Measurements from ENCODE around the gene PIP4K2C.
"Not testable (repeated sequence)": the region's sequence is repeated elsewhere in the genome, so short reads cannot be mapped to it uniquely, and the experiment has no call there.

Gene PIP4K2C

DNA sequence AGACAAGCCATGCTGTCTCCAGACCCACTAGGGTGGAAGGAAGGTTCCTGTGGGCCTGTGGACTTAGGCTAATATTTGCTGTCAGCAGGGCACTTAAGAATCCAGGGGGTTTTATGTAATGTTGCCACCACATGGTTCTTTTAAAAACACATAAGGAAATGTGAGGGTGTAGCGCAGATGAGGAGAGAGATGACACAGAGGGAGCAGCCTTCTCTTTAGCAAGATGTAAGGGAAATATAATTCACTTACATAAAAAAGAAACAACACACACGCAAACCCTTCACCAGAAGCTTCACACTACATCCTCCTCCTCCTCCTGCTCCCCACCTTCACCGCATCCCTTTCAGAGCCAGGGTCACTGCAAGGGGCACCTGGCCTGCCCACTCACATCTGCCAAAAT lies 4.9 kb upstream of the PIP4K2C start:
- DNase-seq, result no peak

DNA sequence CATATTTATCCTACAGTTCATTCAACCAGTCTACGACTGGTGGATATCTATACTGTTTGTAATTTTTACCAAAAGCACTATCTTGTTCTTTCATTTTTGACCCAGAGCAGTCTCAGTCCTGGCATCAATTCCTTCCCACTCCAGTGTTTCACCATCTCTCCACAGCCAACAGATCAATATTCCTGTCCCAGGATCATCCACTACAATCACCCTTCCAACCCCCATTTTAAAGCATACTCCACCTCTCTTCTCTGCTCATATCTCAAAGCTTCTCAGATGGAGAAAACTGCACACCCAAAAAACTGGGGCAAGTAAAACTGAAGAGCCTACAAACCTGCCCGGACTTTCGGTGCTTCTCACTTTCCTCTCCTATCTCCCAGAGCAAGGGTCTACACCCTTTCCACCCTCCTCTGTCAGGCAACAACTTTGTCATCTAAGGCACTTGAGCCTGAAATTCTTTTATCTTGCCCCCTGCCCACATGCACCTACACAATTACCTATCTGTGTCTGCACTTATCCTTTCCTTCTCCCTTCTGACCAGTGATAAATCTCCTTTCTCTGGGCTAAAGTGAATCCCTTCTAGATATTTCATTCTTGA lies 4.1 kb upstream of the PIP4K2C start:
- DNase-seq, result no peak

DNA sequence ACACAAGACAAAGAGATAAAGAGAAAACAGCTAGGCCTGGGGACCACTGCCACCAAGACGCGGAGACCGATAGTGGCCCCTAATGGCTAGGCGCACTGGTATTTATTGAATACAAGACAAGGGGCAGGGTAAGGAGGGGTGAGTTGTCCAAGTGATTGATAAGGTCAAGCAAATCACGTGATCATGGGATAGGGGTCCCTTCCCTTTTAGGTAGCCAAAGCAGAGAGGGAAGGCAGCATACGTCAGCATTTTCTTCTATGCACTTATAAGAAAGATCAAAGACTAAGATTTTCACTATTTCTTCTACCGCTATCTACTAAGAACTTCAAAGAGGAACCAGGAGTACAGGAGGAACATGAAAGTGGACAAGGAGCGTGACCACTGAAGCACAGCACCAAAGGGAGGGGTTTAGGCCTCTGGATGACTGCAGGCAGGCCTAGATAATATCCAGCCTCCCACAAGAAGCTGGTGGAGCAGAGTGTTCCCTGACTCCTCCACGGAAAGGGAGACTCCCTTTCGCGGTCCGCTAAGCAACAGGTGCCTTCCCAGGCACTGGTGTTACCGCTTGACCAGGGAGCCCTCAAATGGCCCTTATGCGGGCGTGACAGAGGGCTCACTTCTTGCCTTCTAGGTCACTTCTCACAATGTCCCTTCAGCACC lies 1.9 kb upstream of the PIP4K2C start:
- not testable (repeated sequence) for DNase-seq

GRCh38 chr12:57590479-57590863 lies 521 bp upstream of the PIP4K2C start:
- DNase-seq, result no peak

DNA sequence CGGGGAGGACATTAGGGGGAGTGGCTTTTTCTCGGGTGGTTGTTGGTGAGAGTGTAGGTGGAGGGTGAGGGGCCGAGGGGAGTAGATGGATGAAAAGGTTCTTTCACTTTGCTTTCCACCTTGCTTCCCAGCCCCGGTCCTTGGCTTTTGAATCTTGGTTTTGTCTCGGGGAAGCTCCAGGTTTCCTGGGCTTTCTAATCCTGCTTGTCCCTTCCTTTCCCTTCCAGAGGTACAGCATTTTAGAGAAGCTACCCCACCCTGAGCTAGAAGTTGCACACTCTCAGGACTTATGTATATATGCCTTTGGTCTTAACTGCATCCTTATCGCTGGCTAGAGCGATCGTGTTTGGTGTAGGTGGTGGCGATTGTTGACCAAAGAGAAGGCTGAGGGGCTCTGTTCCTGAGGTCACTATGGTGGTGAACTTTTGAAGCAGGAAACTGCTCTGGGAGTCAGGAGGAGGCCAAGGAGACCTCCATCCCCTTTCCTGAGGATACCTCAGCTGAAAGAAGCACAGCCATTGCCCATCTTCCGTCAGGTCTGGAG lies 862 bp downstream of the PIP4K2C start:
- no peak for DNase-seq

DNA sequence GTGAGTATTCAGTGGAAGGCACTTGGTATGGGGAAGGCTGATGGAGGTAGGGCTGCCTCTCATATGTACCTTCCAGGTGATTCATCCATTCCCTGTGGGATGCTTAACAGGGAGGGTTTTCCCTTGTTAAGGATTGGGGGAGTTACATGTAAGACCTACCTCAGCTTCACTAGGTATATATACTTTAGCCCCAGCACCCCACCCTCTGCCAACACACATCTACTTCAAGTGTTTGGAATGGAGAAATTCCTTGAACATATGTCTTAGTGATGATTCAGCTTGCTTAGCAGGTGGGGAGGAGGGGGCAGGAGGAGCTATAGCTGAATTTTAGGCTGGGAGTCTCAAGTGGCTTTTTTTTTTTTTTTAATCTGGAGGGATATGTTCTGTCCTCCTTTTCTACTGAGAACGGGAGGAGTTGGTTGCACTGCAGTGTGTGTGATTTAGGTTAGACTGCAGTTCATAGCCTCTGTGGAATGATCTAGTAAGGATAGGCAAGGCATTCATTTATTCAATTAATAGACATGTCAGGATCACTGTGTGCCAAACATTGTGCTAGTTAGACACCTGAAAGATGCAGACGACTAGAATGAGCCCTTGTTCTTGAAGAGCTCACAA lies 1.7 kb downstream of the PIP4K2C start:
- no peak for DNase-seq

- no peak for DNase-seq
Measured at GRCh38 chr12:57593187-57593586, 2.2 kb downstream of the PIP4K2C start.

DNA sequence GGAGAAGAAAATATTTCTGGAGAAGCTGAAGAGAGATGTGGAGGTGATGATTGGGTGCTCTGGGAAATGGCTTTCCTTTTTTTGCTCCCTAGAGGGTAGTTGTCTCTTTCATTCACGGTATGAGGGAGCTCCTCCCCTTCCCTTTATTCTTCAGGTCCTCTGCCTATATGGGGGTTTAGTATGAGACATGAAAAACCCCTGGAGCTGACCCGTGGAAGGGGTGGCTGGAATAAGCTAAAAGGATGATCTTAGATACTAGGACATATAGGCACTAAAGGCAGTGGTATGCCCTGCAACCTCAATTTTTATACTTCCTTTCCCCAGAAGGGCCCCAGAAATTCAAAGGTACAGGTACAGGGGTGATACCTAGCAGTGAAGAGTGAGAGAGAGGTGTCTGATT lies 9.4 kb downstream of the PIP4K2C start:
- DNase-seq, result no peak

DNA sequence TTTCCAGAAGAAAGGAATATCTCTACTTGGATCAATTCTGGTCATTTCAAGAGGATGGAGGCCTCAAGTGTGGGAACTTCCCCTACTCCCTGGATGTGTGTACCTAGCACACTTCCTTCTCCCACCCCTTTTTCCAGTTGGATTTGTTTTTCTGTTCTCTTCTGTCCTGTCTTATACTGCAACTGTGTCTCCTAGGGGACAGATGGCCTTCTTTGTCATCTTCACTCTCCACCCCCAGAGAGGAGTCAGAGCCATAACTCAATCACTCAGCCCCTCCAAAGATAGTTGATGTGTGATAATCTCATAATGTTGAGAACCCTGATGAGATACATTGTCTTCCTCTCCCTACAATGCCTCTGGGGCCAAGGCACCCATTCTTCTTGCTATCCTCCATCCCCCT lies 11.6 kb downstream of the PIP4K2C start:
- no peak for DNase-seq

DNA sequence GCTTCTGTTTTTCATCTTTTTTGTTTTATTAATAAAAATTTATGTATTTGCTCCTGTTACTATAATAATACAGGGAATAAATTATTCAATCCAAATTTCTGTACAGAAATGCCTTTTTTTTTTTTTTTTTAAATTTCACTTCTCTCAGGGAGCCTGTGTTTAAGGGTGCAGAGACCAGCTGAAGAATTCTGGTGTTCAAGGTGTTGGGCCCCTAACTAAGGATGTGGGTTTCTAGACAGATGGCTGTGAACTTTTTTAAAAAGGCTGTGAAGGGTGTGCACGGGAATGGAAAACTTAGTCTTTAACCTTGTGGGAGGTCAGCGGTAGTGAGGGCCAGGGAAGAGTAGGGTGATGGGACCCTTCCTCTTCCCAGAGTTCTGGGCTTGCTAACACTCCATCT lies 12.3 kb downstream of the PIP4K2C start:
- no peak for DNase-seq

GRCh38 chr12:57603815-57604453 lies 12.9 kb downstream of the PIP4K2C start:
- no peak for DNase-seq

DNA sequence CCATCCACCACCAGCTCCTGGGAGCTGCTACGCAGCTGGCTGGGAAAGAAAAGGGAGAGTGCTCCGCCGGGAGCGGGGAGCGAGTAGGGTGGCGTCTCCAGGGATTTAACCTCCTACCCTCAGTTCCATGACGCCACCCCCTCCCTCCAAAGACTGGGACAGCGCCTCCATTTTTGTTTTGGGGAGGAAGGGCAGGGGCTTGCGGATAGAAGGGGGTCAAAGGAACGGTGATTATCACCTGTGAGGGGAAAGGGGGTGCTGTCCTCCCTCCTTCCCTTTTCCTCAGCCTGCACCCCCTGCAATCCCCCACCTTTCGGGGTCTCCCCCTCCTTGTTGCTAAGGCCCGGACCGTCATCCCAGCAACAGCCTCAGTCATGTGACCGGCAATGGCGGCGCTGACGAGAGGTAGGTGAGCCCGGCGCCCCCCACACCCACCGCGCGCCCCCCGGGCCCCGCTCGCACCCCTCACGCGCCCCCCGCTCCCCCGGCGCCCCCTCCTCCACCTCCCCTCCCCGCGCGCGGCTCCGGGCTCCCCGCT lies 13.5 kb downstream of the PIP4K2C start, which contains the start of gene DTX3:
Gene DTX3, plus strand, starts transcription at position 371 of the 538 bp plus-strand sequence. CDS start 1,694 bp downstream, outside the sequence.
- peak; percentile 44 for DNase-seq

- no peak for DNase-seq
Measured at GRCh38 chr12:57604992-57605810, 14.2 kb downstream of the PIP4K2C start.

GRCh38 chr12:57605811-57606311 lies 14.9 kb downstream of the PIP4K2C start:
- no peak for DNase-seq

DNA sequence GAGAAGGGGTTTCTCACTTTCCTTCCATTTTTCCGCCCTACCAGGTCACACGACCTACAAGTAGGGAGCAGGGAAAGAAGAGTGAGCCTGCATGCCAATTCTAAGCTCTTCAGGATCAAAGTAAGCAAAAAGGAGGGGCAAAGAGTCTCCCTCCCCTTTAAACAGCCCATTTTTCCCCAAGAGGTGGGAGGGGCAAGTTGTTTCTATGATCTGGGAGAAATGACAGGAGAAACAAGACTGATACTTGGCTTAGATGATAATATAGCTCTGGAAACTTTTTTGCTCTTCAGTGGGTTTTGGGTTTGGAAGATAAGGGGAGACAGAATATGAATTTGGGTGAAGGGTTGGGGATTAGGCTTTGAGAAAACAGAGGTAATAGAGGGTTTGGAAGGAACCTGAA lies 15.4 kb downstream of the PIP4K2C start:
- DNase-seq, result no peak

- DNase-seq, result no peak
Measured at GRCh38 chr12:57606821-57607220, 15.8 kb downstream of the PIP4K2C start.

GRCh38 chr12:57607958-57608663 lies 17.1 kb downstream of the PIP4K2C start:
- no peak for DNase-seq

- DNase-seq, result no peak
Measured at GRCh38 chr12:57609101-57609780, 18.2 kb downstream of the PIP4K2C start.

GRCh38 chr12:57609781-57610553 lies 19.0 kb downstream of the PIP4K2C start:
- DNase-seq, result no peak

DNA sequence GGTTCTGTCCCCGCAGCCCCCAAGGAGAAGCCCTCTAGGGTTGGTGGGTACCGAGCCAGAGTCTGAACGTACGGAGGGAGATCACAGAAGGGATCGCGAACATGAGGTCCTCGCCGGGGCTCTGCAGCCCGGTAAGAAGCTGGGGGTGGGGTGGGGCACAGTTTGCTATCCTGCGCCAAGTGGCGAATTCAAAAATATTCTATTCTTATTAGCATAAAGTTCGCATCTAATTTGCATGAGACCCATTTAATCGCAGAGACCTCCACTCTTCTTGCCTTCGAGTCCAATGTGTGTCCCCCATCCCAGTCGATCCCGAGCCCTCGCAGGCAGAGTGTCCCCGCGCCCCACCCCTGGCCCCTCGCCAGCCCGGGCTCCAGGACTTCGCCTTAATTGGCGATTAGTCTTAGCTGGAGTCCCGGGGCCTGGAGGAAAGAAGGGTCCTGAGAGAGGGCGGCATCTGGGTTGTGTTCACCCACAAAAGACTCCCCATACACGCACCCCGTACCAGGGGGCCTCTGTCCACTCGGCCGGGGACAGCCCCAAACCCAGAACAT lies 19.6 kb downstream of the PIP4K2C start:
- DNase-seq, result no peak

All from CD4-positive, alpha-beta T cell treated with Interleukin-21 for 1 hour (primary cell).